T-cell (primary cell): Measurements from ENCODE around the gene PRRC2A. TPM values are rescaled to one million over a fixed set of nuclear protein-coding genes. Genes with fewer than 3 reads are reported as not detected.

ENCODE experiments used
- ATAC-seq, 4 experiments: fragments of 200-7000 bp in 3 of 4; fragments of 150-1000 bp in 1 of 4; cut with Tn5 transposase; replicated peaks in 1 of 4; 1 replicate in 3 of 4; 2 replicates in 1 of 4; pipeline ENCODE4 v1.10.0; 2021; ENCODE audit warnings: moderate library complexity in 3 of 4, mild to moderate bottlenecking in 2 of 4, moderate number of reproducible peaks in 1 of 4
- CTCF ChIA-PET, 2 donors: fragments of 300-600 bp; sonication (Branson Sonifier 250); formaldehyde crosslinking; loops; one replicate each; lab custom pipeline; 2022; ENCODE audit warnings: antibody characterized with exemption in 2 of 2; lab: Charles Lee
- POLR2A ChIA-PET, 2 donors: fragments of 300-600 bp; sonication (Branson Sonifier 250); formaldehyde crosslinking; loops; one replicate each; lab custom pipeline; 2022; ENCODE audit warnings: antibody characterized with exemption in 2 of 2; lab: Charles Lee
- DNase-seq, 35 experiments: peaks; one replicate each; pipeline versions ENCODE4 v3.0.0 to v3.0.0-alpha.2; 2013 to 2023
- H3K27ac ChIP-seq: one replicate; pipeline ENCODE4 v1.5.1; 2013; ENCODE audit warnings: low read length
- H3K27me3 ChIP-seq, 2 experiments: replicated peaks in 1 of 2; 1 replicate in 1 of 2; 2 replicates in 1 of 2; pipeline versions ENCODE4 v1.6.1 to v1.7.0; 2013; ENCODE audit warnings: low read length in 1 of 2, mixed read lengths in 1 of 2; ENCODE audit not compliant: control insufficient read depth in 2 of 2, insufficient read depth in 2 of 2; ENCODE audit errors: extremely low read depth in 1 of 2
- H3K36me3 ChIP-seq, 2 donors: 1 replicate in 1 of 2; 2 replicates in 1 of 2; pipeline versions ENCODE4 v1.6.1 to v1.7.0; 2013; ENCODE audit warnings: low read length in 1 of 2; ENCODE audit not compliant: control insufficient read depth in 2 of 2, insufficient read depth in 1 of 2; ENCODE audit errors: extremely low read depth in 1 of 2
- H3K4me1 ChIP-seq, 2 experiments: 1 replicate in 1 of 2; 2 replicates in 1 of 2; pipeline versions ENCODE4 v1.6.1 to v1.7.0; 2013; ENCODE audit warnings: low read length in 2 of 2, mixed read lengths in 1 of 2; ENCODE audit not compliant: insufficient read depth in 2 of 2, control insufficient read depth in 1 of 2; ENCODE audit errors: extremely low read depth in 1 of 2
- H3K4me3 ChIP-seq, 2 donors: 1 replicate in 1 of 2; 2 replicates in 1 of 2; pipeline versions ENCODE4 v1.5.1 to v1.7.0; 2013; ENCODE audit warnings: mild to moderate bottlenecking in 2 of 2, low read length in 1 of 2, moderate library complexity in 1 of 2; ENCODE audit not compliant: control insufficient read depth in 1 of 2; ENCODE audit errors: extremely low read depth in 1 of 2
- H3K9me3 ChIP-seq: 2 replicates; pipeline ENCODE4 v1.7.0; 2013
- H3K27ac Mint-ChIP-seq, 2 donors: one replicate each; pipeline ENCODE4 v1.8.0; 2020 to 2021; ENCODE audit warnings: mild to moderate bottlenecking in 2 of 2, mixed read lengths in 2 of 2
- H3K27me3 Mint-ChIP-seq, 2 donors: one replicate each; pipeline ENCODE4 v1.8.0; 2021 to 2022; ENCODE audit warnings: mixed read lengths in 2 of 2
- H3K36me3 Mint-ChIP-seq: one replicate; pipeline ENCODE4 v1.8.0; 2021; ENCODE audit warnings: mixed read lengths
- H3K4me1 Mint-ChIP-seq, 3 donors: one replicate each; pipeline ENCODE4 v1.8.0; 2020 to 2022; ENCODE audit warnings: mixed read lengths in 3 of 3, mild to moderate bottlenecking in 1 of 3
- H3K4me3 Mint-ChIP-seq, 3 donors: one replicate each; pipeline ENCODE4 v1.8.0; 2020 to 2022; ENCODE audit warnings: mild to moderate bottlenecking in 3 of 3, mixed read lengths in 3 of 3, moderate library complexity in 3 of 3
- H3K9me3 Mint-ChIP-seq, 3 donors: one replicate each; pipeline ENCODE4 v1.8.0; 2020 to 2022; ENCODE audit warnings: mixed read lengths in 3 of 3
- WGBS: methylation state at CpG from one replicate; pipeline ENCODE4 v1.1.5; 2013; ENCODE audit warnings: missing lambda C conversion rate; ENCODE audit not compliant: insufficient coverage; 5-methylcytosine and 5-hydroxymethylcytosine counted together
- total RNA-seq, 35 experiments: library from RNA in 6 of 35; stranded (reverse) in 6 of 35; fragments of 120-200 nt in 1 of 35; gene quantifications; one replicate each; pipeline versions ENCODE4 v1.2.1 to v1.2.4 and lab custom pipeline; 2013 to 2026

PRRC2A gene
- total RNA-seq, 5 donors from 2014 or later (not counting 1 experiment from before 2014, with no cell fraction given), result 222 to 246 (median 230) TPM

DNA sequence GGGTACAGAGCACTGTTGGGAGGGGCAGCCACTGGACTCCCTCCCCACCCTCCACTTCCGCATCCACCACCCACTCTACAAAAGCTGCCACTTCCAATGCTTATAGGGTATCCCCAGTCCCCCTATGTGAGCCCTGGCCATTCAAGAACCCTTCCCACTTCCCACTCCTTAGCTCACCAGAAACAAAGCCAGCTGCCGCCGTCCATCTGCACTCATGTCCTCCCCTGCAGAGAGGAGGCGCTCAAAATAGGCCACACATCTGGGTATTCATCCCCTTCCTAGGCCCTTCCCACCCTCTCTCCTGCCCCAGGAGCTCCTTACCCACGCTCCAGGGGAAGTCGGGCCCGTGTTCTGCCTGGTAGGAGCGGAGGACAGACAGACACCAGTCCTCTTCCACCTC lies 66.8 kb downstream of the PRRC2A start:
- Histone ChIP-seq H3K27me3 (no peaks in the 10 kb centered on the region), H3K9me3 (no peaks in the 10 kb centered on the region), H3K36me3 (peaks cover 11 to 60% of the 10 kb centered on the region in 2 donors), H3K27ac (no peak overlapping the region), H3K4me1 (no peaks in the 10 kb centered on the region), H3K4me3 (no peak overlapping the region)
- ATAC-seq (no peak), DNase-seq (no peak)
- Mint-ChIP-seq H3K27me3 (no peaks in the 10 kb centered on the region), H3K4me1 (no peaks in the 10 kb centered on the region), H3K4me3 (no peak overlapping the region), H3K9me3 (no peaks in the 10 kb centered on the region), H3K36me3 (peaks cover 41% of the 10 kb centered on the region), H3K27ac (no peak overlapping the region)
- ChIA-PET POLR2A (no interaction called here), CTCF (no interaction called here)
- 97% methylated on average over 4 of the region's 8 CpGs for WGBS

Other genes with a start within 250 kb of the PRRC2A start
- gene MICA, start 217.1 kb upstream of the PRRC2A start, total RNA-seq, result 10 to 100 TPM in 4 of 5 donors, 1 to 10 TPM in 1; 5.5 to 24.0 (median 14.9) TPM
- gene MICB, start 122.6 kb upstream of the PRRC2A start, total RNA-seq, result 10 to 100 TPM; 15.7 to 21.7 (median 16.1) TPM
- not detected for gene MCCD1, start 91.8 kb upstream of the PRRC2A start, total RNA-seq
- gene DDX39B, start 78.7 kb upstream of the PRRC2A start, total RNA-seq, result 100 to 1,000 TPM; 507 to 669 (median 631) TPM
- gene ATP6V1G2, start 74.1 kb upstream of the PRRC2A start, total RNA-seq, result 1 to 10 TPM; 3.1 to 5.7 (median 4.1) TPM
- 10 to 100 TPM in 3 of 5 donors, 1 to 10 TPM in 2; 6.9 to 17.1 (median 11.6) TPM for gene NFKBIL1, start 73.1 kb upstream of the PRRC2A start, total RNA-seq
- 10 to 100 TPM; 12.5 to 23.9 (median 17.9) TPM for gene LTA, start 48.4 kb upstream of the PRRC2A start, total RNA-seq
- gene TNF, start 45.1 kb upstream of the PRRC2A start, total RNA-seq, result 10 to 100 TPM; 13.8 to 28.0 (median 25.0) TPM
- gene LTB, start 38.3 kb upstream of the PRRC2A start, total RNA-seq, result 100 to 1,000 TPM; 398 to 926 (median 813) TPM
- gene LST1, start 34.4 kb upstream of the PRRC2A start, total RNA-seq, result 10 to 100 TPM; 13.4 to 28.0 (median 20.4) TPM
- 10 to 100 TPM; 13.6 to 38.0 (median 16.0) TPM for gene NCR3, start 27.7 kb upstream of the PRRC2A start, total RNA-seq
- 10 to 100 TPM in 4 of 5 donors, 1 to 10 TPM in 1; 7.6 to 54.3 (median 18.1) TPM for gene AIF1, start 5.5 kb upstream of the PRRC2A start, total RNA-seq
- 100 to 1,000 TPM; 257 to 317 (median 301) TPM for gene BAG6, start 31.9 kb downstream of the PRRC2A start, total RNA-seq
- gene APOM, start 35.2 kb downstream of the PRRC2A start, total RNA-seq, result 1 to 10 TPM; 1.4 to 3.6 (median 3.2) TPM
- gene C6orf47, start 40.1 kb downstream of the PRRC2A start, total RNA-seq, result 10 to 100 TPM; 16.3 to 36.2 (median 33.4) TPM
- 10 to 100 TPM; 13.0 to 27.6 (median 23.3) TPM for gene GPANK1, start 44.3 kb downstream of the PRRC2A start, total RNA-seq
- gene CSNK2B, start 45.4 kb downstream of the PRRC2A start, total RNA-seq, result 100 to 1,000 TPM in 4 of 5 donors, 10 to 100 TPM in 1; 98.4 to 129 (median 126) TPM
- gene LY6G5B, start 49.3 kb downstream of the PRRC2A start, total RNA-seq, result 10 to 100 TPM; 29.7 to 50.5 (median 40.9) TPM
- gene LY6G5C, start 60.4 kb downstream of the PRRC2A start, total RNA-seq, result 1 to 10 TPM in 4 of 5 donors, under 1 TPM in 1; 0.75 to 8.8 (median 5.8) TPM
- 10 to 100 TPM; 58.2 to 74.4 (median 61.2) TPM for gene ABHD16A, start 82.6 kb downstream of the PRRC2A start, total RNA-seq
- not detected for gene LY6G6F, start 86.2 kb downstream of the PRRC2A start, total RNA-seq
- gene LY6G6D, start 94.6 kb downstream of the PRRC2A start, total RNA-seq, result not detected
- gene LY6G6C, start 101.0 kb downstream of the PRRC2A start, total RNA-seq, result not detected
- 1 to 10 TPM in 1 of 5 donors, under 1 TPM in 4; 0.26 to 2.6 (median 0.30) TPM for gene MPIG6B, start 102.7 kb downstream of the PRRC2A start, total RNA-seq
- 10 to 100 TPM in 4 of 5 donors, 1 to 10 TPM in 1; 9.0 to 13.2 (median 11.5) TPM for gene DDAH2, start 108.6 kb downstream of the PRRC2A start, total RNA-seq
- gene CLIC1, start 115.8 kb downstream of the PRRC2A start, total RNA-seq, result 100 to 1,000 TPM in 4 of 5 donors, 10 to 100 TPM in 1; 89.5 to 146 (median 112) TPM
- gene MSH5, start 119.3 kb downstream of the PRRC2A start, total RNA-seq, result 10 to 100 TPM; 13.7 to 22.4 (median 14.4) TPM
- gene SAPCD1, start 141.9 kb downstream of the PRRC2A start, total RNA-seq, result 10 to 100 TPM in 1 of 5 donors, 1 to 10 TPM in 4; 3.1 to 10.7 (median 4.1) TPM
- 1 to 10 TPM; 1.4 to 8.0 (median 2.1) TPM for gene VWA7, start 156.6 kb downstream of the PRRC2A start, total RNA-seq
- gene VARS1, start 175.0 kb downstream of the PRRC2A start, total RNA-seq, result 10 to 100 TPM; 44.4 to 71.0 (median 62.5) TPM
- gene LSM2, start 186.3 kb downstream of the PRRC2A start, total RNA-seq, result 10 to 100 TPM; 24.2 to 36.4 (median 30.6) TPM
- gene HSPA1L, start 194.6 kb downstream of the PRRC2A start, total RNA-seq, result 1 to 10 TPM; 2.8 to 8.5 (median 8.1) TPM
- 100 to 1,000 TPM in 1 of 5 donors, 10 to 100 TPM in 2, 1 to 10 TPM in 2; 8.8 to 117 (median 77.9) TPM for gene HSPA1A, start 194.8 kb downstream of the PRRC2A start, total RNA-seq
- 100 to 1,000 TPM in 1 of 5 donors, 10 to 100 TPM in 2, 1 to 10 TPM in 2; 6.3 to 105 (median 67.9) TPM for gene HSPA1B, start 207.0 kb downstream of the PRRC2A start, total RNA-seq
- 10 to 100 TPM; 15.9 to 29.2 (median 19.9) TPM for gene NEU1, start 242.1 kb downstream of the PRRC2A start, total RNA-seq